Epithelial cell of proximal tubule (primary cell): ENCODE data around the gene KCNK16. TPM values are rescaled to one million over a fixed set of nuclear protein-coding genes. Genes with fewer than 3 reads are reported as not detected.
"Not testable (repeated sequence)": the region's sequence is repeated elsewhere in the genome, so short reads cannot be mapped to it uniquely, and the experiment has no call there.

Source experiments
- DNase-seq: peaks from one replicate; pipeline ENCODE4 v3.0.0-alpha.2; 2011; ENCODE audit warnings: low read depth
- H3K4me3 ChIP-seq: 2 replicates; pipeline ENCODE4 v1.5.1; 2011; ENCODE audit warnings: low read depth, mild to moderate bottlenecking, low read length
- total RNA-seq: library from RNA; depleted of rRNA; stranded (reverse); fragments of >200 nt; gene quantifications from 2 replicates; pipeline ENCODE4 v1.2.3, GENCODE V29; 2015
- TF ChIP-seq, protein P1 (sequence below): conservative IDR thresholded peaks from 2 replicates; pipeline ENCODE4 v1.5.1; 2012; ENCODE audit warnings: low read depth, mild to moderate bottlenecking, low read length

Gene KCNK16
- total RNA-seq, 1 donor from 2014 or later: not detected

DNA sequence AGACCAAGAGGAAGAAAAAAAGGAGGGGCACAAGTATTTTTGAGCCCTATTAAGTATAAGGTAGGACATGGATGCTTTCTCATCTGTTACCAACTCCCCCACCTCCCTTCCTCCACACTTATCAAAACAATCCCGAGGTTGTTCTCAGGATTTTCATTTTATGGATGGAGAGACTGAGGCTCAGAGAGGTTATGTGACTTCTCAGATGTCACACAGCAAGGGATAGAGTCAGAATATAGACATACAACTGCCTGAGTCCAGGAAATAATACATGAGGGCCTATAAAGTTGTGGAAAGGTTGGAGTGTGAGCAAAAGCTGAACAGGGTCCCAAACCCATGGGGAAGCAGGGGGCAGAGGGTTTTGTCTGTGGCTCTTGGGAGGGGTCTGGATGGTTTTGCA lies 27.6 kb downstream of the KCNK16 start:
- no peak for DNase-seq
- TF ChIP-seq, protein P1, sequence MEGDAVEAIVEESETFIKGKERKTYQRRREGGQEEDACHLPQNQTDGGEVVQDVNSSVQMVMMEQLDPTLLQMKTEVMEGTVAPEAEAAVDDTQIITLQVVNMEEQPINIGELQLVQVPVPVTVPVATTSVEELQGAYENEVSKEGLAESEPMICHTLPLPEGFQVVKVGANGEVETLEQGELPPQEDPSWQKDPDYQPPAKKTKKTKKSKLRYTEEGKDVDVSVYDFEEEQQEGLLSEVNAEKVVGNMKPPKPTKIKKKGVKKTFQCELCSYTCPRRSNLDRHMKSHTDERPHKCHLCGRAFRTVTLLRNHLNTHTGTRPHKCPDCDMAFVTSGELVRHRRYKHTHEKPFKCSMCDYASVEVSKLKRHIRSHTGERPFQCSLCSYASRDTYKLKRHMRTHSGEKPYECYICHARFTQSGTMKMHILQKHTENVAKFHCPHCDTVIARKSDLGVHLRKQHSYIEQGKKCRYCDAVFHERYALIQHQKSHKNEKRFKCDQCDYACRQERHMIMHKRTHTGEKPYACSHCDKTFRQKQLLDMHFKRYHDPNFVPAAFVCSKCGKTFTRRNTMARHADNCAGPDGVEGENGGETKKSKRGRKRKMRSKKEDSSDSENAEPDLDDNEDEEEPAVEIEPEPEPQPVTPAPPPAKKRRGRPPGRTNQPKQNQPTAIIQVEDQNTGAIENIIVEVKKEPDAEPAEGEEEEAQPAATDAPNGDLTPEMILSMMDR: no peak
- H3K4me3 ChIP-seq: no peak overlapping the region

DNA sequence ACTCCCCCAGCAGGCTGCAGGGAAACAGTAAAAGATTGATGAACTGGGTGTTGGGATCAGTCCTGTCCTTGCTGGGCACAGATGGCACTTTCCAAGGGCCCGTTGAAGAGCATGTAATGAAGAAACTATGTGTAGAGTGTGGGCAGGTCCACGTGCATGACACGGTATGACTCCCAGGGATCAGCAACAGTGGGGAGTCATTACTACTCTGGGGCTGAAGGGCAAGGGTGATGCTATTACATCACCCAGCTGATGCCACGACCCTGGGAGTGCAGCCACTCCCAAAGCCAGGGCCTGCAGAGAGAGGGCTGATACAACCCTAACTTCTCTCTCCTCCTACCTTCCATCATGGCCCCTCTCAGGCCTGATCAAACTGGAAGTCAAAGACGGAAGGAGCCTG lies 28.4 kb downstream of the KCNK16 start:
- TF ChIP-seq, protein P1: no peak
- H3K4me3 ChIP-seq: no peak overlapping the region
- no peak for DNase-seq

DNA sequence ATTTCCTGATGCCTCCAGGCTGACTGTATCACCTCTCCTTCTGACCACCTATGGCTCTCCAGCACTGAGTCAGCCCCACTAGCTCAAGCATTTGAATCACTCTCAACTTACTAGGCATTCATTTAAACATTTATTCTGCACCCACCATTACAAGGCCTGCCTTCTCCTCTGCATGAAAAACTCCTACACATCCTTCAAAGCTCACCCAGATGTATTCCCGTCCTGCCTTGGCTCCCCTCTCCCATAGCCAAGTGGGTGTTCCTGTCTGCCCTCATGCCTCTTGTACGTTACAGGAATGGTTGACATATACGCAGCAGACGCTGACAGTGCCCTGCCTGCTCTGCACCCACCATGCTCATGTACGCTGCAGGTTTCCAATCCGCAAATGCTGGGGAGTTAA lies 29.9 kb downstream of the KCNK16 start:
- no peak overlapping the region for H3K4me3 ChIP-seq
- TF ChIP-seq, protein P1: no peak
- no peak for DNase-seq

DNA sequence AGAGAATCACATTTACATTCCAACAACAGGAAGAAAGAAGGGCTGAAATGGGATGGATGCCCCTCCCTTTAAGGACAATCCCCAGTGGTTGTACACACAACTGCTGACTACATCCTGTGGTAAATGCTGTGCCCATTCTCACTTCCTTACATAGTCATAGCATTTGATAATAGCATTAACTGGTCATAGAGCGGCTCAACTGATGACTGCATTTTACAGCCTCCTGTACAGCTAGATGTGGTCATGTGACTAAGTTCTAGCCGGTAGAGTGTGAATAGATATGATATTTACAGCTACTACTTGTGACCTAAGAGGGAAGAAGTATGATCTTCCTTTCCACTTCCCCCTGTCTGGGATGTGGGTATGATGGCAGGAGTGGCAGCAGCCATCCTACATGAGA lies 33.0 kb downstream of the KCNK16 start:
- H3K4me3 ChIP-seq: no peak overlapping the region
- TF ChIP-seq, protein P1: no peak
- no peak for DNase-seq

DNA sequence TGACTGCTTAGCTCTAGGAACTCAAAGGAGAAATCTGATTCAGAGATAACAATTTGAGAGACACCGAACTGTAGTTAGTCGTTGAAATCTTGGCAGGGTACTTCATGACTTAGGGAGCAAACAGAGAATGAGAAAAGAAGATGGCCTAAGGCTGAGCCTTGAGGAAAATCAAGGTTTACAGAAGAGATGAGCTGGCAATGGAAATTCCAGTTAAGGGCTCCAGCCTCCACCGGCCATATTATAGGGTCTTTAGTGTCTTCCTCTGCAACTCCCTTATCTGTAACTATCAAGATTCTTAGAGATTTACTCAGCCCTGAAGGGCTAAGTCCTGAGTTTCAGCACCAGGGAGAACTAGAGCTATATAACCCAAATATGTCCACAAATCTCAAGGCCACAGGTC lies 34.9 kb downstream of the KCNK16 start:
- H3K4me3 ChIP-seq: no peak overlapping the region
- no peak for DNase-seq
- TF ChIP-seq, protein P1: no peak

DNA sequence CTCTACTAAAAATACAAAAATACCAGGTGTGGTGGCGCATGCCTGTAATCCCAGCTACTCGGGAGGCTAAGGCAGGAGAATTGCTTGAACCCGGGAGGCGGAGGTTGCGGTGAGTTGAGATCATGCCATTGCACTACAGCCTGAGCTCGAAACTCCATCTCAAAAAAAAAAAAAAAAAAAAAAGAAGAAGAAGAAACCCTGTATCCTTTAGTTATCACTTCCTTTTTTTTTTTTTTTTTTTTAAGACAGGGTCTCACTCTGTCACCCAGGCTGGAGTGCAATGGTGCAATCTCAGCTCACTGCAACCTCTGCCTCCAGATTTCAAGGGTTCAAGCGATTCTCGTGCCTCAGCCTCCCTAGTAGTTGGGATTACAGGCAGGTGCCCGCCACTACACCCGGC lies 35.9 kb downstream of the KCNK16 start:
- DNase-seq, H3K4me3 ChIP-seq: not testable (repeated sequence)

DNA sequence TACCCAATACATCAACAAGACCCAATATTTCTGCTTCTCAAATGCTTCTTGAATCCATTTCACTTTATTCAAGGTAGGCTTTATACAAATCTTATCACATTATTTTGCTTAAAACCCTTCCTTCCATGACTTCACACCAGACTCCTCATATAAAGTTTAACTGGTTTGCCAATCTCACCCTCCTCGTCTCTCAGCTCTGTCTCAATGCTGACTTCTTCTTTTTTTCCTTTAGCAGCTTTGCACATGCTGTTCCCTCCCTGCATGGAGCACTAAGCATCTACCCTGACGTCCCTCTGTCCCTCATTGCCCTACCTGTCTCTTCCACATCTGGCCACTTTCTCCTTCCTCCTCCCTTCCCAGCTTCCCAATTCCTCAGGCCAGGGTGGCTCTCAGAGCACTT lies 39.7 kb downstream of the KCNK16 start:
- no peak overlapping the region for H3K4me3 ChIP-seq
- TF ChIP-seq, protein P1: no peak
- DNase-seq: no peak
